Stomach (tissue), 4 donors: ENCODE measurements around the gene OSTM1.

ENCODE experiments used
- EP300 ChIP-seq: sonication (generic); formaldehyde crosslinking; IDR thresholded peaks from one replicate; pipeline ENCODE4 v1.6.1; 2017; ENCODE audit warnings: antibody characterized with exemption
- POLR2A ChIP-seq, 4 donors: fragments of 450-650 bp; IDR thresholded peaks; one replicate each; pipeline ENCODE4 v1.6.1; 2016; ENCODE audit warnings: antibody characterized with exemption in 4 of 4, control low read depth in 2 of 4, mild to moderate bottlenecking in 1 of 4, moderate library complexity in 1 of 4
- POLR2AphosphoS5 ChIP-seq, 3 donors: sonication (generic); formaldehyde crosslinking; IDR thresholded peaks; one replicate each; pipeline ENCODE4 v1.6.1; 2016; ENCODE audit warnings: antibody characterized with exemption in 3 of 3
- TF ChIP-seq, protein P1 (sequence below), 7 experiments: fragments of 450-650 bp in 4 of 7; fragments of 200-600 bp in 3 of 7; sonication (generic) in 3 of 7; IDR thresholded peaks; one replicate each; pipeline ENCODE4 v1.5.1; 2016 to 2019; ENCODE audit warnings: antibody characterized with exemption in 7 of 7, control low read depth in 2 of 7, mild to moderate bottlenecking in 1 of 7

DNA sequence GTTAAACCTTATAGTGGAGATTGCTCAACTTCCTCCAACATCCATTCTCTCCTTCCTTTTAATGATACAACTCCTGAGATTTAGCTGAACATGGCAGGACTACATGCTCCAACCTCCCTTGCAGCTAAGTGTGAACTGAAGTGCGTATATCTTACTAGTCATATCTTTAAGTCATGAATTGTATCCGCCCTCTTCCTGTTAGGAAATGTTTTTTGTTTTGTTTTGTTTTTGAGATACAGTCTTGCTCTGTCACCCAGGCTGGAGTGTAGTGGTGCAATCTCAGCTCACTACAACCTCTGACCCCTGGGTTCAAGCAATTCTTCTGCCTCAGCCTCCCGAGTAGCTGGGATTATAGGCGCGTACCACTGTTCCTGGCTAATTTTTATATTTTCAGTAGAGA lies 8.8 kb upstream of the OSTM1 start:
- no peak for TF ChIP-seq POLR2A (IDR thresholded peaks at IDR 0.05)
- TF ChIP-seq, protein P1, sequence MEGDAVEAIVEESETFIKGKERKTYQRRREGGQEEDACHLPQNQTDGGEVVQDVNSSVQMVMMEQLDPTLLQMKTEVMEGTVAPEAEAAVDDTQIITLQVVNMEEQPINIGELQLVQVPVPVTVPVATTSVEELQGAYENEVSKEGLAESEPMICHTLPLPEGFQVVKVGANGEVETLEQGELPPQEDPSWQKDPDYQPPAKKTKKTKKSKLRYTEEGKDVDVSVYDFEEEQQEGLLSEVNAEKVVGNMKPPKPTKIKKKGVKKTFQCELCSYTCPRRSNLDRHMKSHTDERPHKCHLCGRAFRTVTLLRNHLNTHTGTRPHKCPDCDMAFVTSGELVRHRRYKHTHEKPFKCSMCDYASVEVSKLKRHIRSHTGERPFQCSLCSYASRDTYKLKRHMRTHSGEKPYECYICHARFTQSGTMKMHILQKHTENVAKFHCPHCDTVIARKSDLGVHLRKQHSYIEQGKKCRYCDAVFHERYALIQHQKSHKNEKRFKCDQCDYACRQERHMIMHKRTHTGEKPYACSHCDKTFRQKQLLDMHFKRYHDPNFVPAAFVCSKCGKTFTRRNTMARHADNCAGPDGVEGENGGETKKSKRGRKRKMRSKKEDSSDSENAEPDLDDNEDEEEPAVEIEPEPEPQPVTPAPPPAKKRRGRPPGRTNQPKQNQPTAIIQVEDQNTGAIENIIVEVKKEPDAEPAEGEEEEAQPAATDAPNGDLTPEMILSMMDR (IDR thresholded peaks at IDR 0.05) = no peak
- TF ChIP-seq POLR2AphosphoS5 (IDR thresholded peaks at IDR 0.05) = no peak
- no peak for TF ChIP-seq EP300
